Neural progenitor cell (in vitro differentiated cells): ENCODE results near the gene TRAK1.

Experiments
- CTCF ChIP-seq: fragments of 200-600 bp; sonication (generic); IDR thresholded peaks from 2 replicates; pipeline ENCODE4 v1.5.1; 2017; ENCODE audit warnings: antibody characterized with exemption, mild to moderate bottlenecking
- EZH2phosphoT487 ChIP-seq: fragments of 200-600 bp; sonication (generic); IDR thresholded peaks from 2 replicates; pipeline ENCODE4 v1.6.1; 2017; ENCODE audit warnings: antibody characterized with exemption

GRCh38 chr3:42205800-42206514, 114.8 kb downstream of the TRAK1 start:
- TF ChIP-seq CTCF (no peak), EZH2phosphoT487 (no peak)
